GM21737 (cell line): ENCODE data around the gene DHRS11.

ENCODE experiments used
- ATAC-seq: cut with Tn5 transposase; IDR thresholded peaks from one replicate; pipeline ENCODE4 v1.9.1; 2021; ENCODE audit warnings: mild to moderate bottlenecking, moderate library complexity; ENCODE audit not compliant: unreplicated experiment

Gene DHRS11

DNA sequence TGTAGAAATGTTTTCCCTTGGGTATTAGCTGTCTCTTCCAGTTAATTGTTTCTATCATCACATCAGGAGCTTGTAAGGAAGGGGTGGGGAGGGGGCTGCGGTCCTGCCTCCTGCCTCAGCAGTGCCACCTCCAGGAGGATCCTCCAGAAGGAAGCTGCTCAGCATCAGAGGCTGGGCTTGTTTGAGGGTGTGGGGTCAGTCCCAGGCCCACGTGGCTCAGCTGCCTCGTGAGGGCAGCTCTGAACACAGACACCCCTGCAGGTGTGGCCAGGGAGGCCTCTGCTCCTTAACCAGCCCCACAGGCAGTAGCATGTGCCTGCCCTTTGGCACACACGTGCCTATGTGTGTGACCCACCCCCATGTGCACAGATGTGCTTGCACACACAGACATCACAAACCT is 56.0 kb downstream of the DHRS11 start:
- no peak for ATAC-seq

GRCh38 chr17:36650096-36650775 is 58.6 kb downstream of the DHRS11 start:
- ATAC-seq, result no peak
